HCT116 (cell line): ENCODE measurements around the gene AFAP1L2. TPM values are rescaled to one million over a fixed set of nuclear protein-coding genes. Genes with fewer than 3 reads are reported as not detected.

Source experiments
- ATAC-seq: fragments of 200-7000 bp; cut with Tn5 transposase; 2 replicates; pipeline ENCODE4 v1.9.1; 2020; ENCODE audit warnings: mild to moderate bottlenecking, moderate library complexity
- BruUV-seq: library from RNA; stranded (reverse); fragments of 400-500 nt; replicated peaks from 2 replicates; lab custom pipeline; 2021; lab: Mats Ljungman, UMichigan
- CTCF ChIA-PET: fragments of 300-600 bp; sonication (Branson Sonifier 250); formaldehyde crosslinking; loops from one replicate; lab custom pipeline; 2021; ENCODE audit warnings: antibody characterized with exemption; lab: Charles Lee
- POLR2A ChIA-PET: fragments of 300-600, 350-600 bp; sonication (Branson Sonifier 250); formaldehyde crosslinking; loops from one replicate; lab custom pipeline; 2021; ENCODE audit warnings: antibody characterized with exemption; lab: Charles Lee
- RAD21 ChIA-PET, 2 experiments: fragments of 300-600 bp; sonication (Branson Sonifier 250); formaldehyde crosslinking; loops; one replicate each; lab custom pipeline; 2023; ENCODE audit warnings: low total read pairs in 2 of 2; ENCODE audit not compliant: uncharacterized antibody in 2 of 2, unreplicated experiment in 2 of 2, low non-redundant PET in 1 of 2; lab: Charles Lee
- DNase-seq: peaks from one replicate; pipeline ENCODE4 v3.0.0-alpha.2; 2010; ENCODE audit warnings: low read depth, low spot score
- H2AFZ ChIP-seq: fragments of 200-600 bp; shearing (Covaris generic), sonication (generic); 2 replicates; pipeline ENCODE4 v1.6.1; 2017; ENCODE audit warnings: low read depth, mixed run types, mixed read lengths, antibody characterized with exemption, low read length; ENCODE audit not compliant: poor library complexity, severe bottlenecking
- H3K27ac ChIP-seq: 2 replicates; pipeline ENCODE4 v1.5.1; 2012; ENCODE audit warnings: low read depth, low read length
- H3K27me3 ChIP-seq: fragments of 200-600 bp; sonication (generic); 2 replicates; pipeline ENCODE4 v1.6.1; 2016; ENCODE audit warnings: mixed run types, low read length, mixed read lengths; ENCODE audit not compliant: insufficient read depth
- H3K36me3 ChIP-seq, 2 experiments: fragments of 200-500 bp in 1 of 2; fragments of 200-600 bp in 1 of 2; sonication (Bioruptor generic) in 1 of 2; sonication (generic) in 1 of 2; 2 replicates each; pipeline versions ENCODE4 v1.5.1 to v1.6.1; 2014 to 2016; ENCODE audit warnings: low read length in 2 of 2, inconsistent platforms in 1 of 2, mixed read lengths in 1 of 2, mixed run types in 1 of 2; ENCODE audit not compliant: insufficient read depth in 2 of 2, control insufficient read depth in 1 of 2
- H3K4me1 ChIP-seq, 2 experiments: fragments of 200-600 bp in 1 of 2; sonication (generic) in 1 of 2; 2 replicates each; pipeline versions ENCODE4 v1.5.1 to v1.6.1; 2012 to 2017; ENCODE audit warnings: low read length in 2 of 2, inconsistent platforms in 1 of 2, mild to moderate bottlenecking in 1 of 2, mixed read lengths in 1 of 2, mixed run types in 1 of 2, moderate library complexity in 1 of 2; ENCODE audit not compliant: insufficient read depth in 2 of 2, control insufficient read depth in 1 of 2
- H3K4me2 ChIP-seq: fragments of 200-600 bp; sonication (generic); 2 replicates; pipeline ENCODE4 v1.6.1; 2017; ENCODE audit warnings: mixed run types, low read length, mixed read lengths
- H3K4me3 ChIP-seq, 2 experiments: fragments of 200-600 bp in 1 of 2; sonication (generic) in 1 of 2; replicated peaks in 1 of 2; 2 replicates each; pipeline ENCODE4 v1.5.1; 2011 to 2016; ENCODE audit warnings: low read length in 2 of 2, control low read depth in 1 of 2, low read depth in 1 of 2, mild to moderate bottlenecking in 1 of 2, mixed read lengths in 1 of 2, mixed run types in 1 of 2
- H3K79me2 ChIP-seq: fragments of 200-600 bp; sonication (generic); 2 replicates; pipeline ENCODE4 v1.6.1; 2017; ENCODE audit warnings: mild to moderate bottlenecking, mixed run types, low read length, moderate library complexity, mixed read lengths; ENCODE audit not compliant: insufficient read depth
- H3K9ac ChIP-seq: fragments of 200-600 bp; sonication (generic); 2 replicates; pipeline ENCODE4 v1.6.1; 2016; ENCODE audit warnings: low read length, mixed read lengths
- H3K9me2 ChIP-seq: fragments of 200-600 bp; sonication (generic), shearing (Covaris generic); 2 replicates; pipeline ENCODE4 v1.6.1; 2017; ENCODE audit warnings: mixed run types, mild to moderate bottlenecking, moderate library complexity; ENCODE audit not compliant: insufficient read depth
- H3K9me3 ChIP-seq, 2 experiments: fragments of 200-500 bp in 1 of 2; fragments of 200-600 bp in 1 of 2; sonication (Bioruptor generic) in 1 of 2; sonication (generic) in 1 of 2; 2 replicates each; pipeline ENCODE4 v1.6.1; 2014 to 2017; ENCODE audit warnings: low read length in 2 of 2, mixed read lengths in 2 of 2, inconsistent platforms in 1 of 2, low read depth in 1 of 2, mild to moderate bottlenecking in 1 of 2, mixed run types in 1 of 2, moderate library complexity in 1 of 2; ENCODE audit not compliant: control insufficient read depth in 1 of 2, insufficient read depth in 1 of 2
- H4K20me1 ChIP-seq: fragments of 200-600 bp; sonication (generic), shearing (Covaris generic); 2 replicates; pipeline ENCODE4 v1.6.1; 2017; ENCODE audit warnings: mixed run types, mild to moderate bottlenecking, moderate library complexity; ENCODE audit not compliant: insufficient read depth
- CBX3 ChIP-seq: IDR thresholded peaks from 2 replicates; pipeline ENCODE4 v1.6.1; 2012; ENCODE audit warnings: low read depth
- CEBPB ChIP-seq: IDR thresholded peaks from 2 replicates; pipeline ENCODE4 v1.6.1; 2012; ENCODE audit warnings: low read depth
- EGR1 ChIP-seq: IDR thresholded peaks from 2 replicates; pipeline ENCODE4 v1.6.1; 2012; ENCODE audit warnings: low read depth
- ELF1 ChIP-seq: IDR thresholded peaks from 2 replicates; pipeline ENCODE4 v1.6.1; 2012; ENCODE audit warnings: low read depth, borderline replicate concordance
- EZH2 ChIP-seq: fragments of 200-600 bp; sonication (generic); IDR thresholded peaks from 2 replicates; pipeline ENCODE4 v1.6.1; 2017; ENCODE audit warnings: antibody characterized with exemption, mixed run types
- EZH2phosphoT487 ChIP-seq: fragments of 200-600 bp; IDR thresholded peaks from 2 replicates; pipeline ENCODE4 v1.6.1; 2018; ENCODE audit warnings: antibody characterized with exemption, borderline replicate concordance
- FOSL1 ChIP-seq: IDR thresholded peaks from 2 replicates; pipeline ENCODE4 v1.6.1; 2012; ENCODE audit warnings: low read depth
- POLR2AphosphoS5 ChIP-seq: IDR thresholded peaks from 2 replicates; pipeline ENCODE4 v1.6.1; 2011; ENCODE audit warnings: mild to moderate bottlenecking, low read depth, low read length, moderate library complexity
- RAD21 ChIP-seq: IDR thresholded peaks from 2 replicates; pipeline ENCODE4 v1.6.1; 2012; ENCODE audit warnings: low read depth, mild to moderate bottlenecking
- SP1 ChIP-seq: IDR thresholded peaks from 2 replicates; pipeline ENCODE4 v1.6.1; 2012; ENCODE audit warnings: low read depth
- SRF ChIP-seq: IDR thresholded peaks from 2 replicates; pipeline ENCODE4 v1.6.1; 2012; ENCODE audit warnings: low read depth
- YY1 ChIP-seq: IDR thresholded peaks from 2 replicates; pipeline ENCODE4 v1.6.1; 2011; ENCODE audit warnings: low read length, low read depth, moderate library complexity, mild to moderate bottlenecking; ENCODE audit not compliant: insufficient replicate concordance; ENCODE audit errors: extremely low read depth
- ZFX ChIP-seq: fragments of 450-650 bp; IDR thresholded peaks from 2 replicates; pipeline ENCODE4 v1.6.1; 2017
- ZNF274 ChIP-seq: fragments of 200-500 bp; sonication (Bioruptor generic); IDR thresholded peaks from 2 replicates; pipeline ENCODE4 v1.6.1; 2014; ENCODE audit warnings: mild to moderate bottlenecking, low read depth, low read length, inconsistent platforms
- intact Hi-C: fragments of 100-400 bp; cut with micrococcal nuclease; formaldehyde crosslinking; loops from 2 replicates; pipeline ENCODE4 v1.10.0; 2022
- total RNA-seq: library from RNA; stranded (reverse); gene quantifications from one replicate; pipeline ENCODE4 v1.2.1, GENCODE V29; 2021; ENCODE audit not compliant: unreplicated experiment
- TF ChIP-seq, protein P1 (sequence below): IDR thresholded peaks from 2 replicates; pipeline ENCODE4 v1.6.1; 2011; ENCODE audit warnings: mild to moderate bottlenecking, low read length, moderate library complexity; ENCODE audit not compliant: insufficient replicate concordance; ENCODE audit errors: extremely low read depth
- TF ChIP-seq, protein P2 (sequence below), 3 experiments: fragments of 200-600 bp in 1 of 3; sonication (generic) in 1 of 3; IDR thresholded peaks in 2 of 3; conservative IDR thresholded peaks in 1 of 3; 2 replicates each; pipeline ENCODE4 v1.5.1; 2012 to 2017; ENCODE audit warnings: low read depth in 2 of 3, low read length in 2 of 3, antibody characterized with exemption in 1 of 3, borderline replicate concordance in 1 of 3, control low read depth in 1 of 3, mild to moderate bottlenecking in 1 of 3, mixed read lengths in 1 of 3, mixed run types in 1 of 3, moderate library complexity in 1 of 3; ENCODE audit not compliant: insufficient read depth in 1 of 3
- TF ChIP-seq, protein P3 (sequence below): IDR thresholded peaks from 2 replicates; pipeline ENCODE4 v1.6.1; 2012; ENCODE audit warnings: low read depth

Gene AFAP1L2
- total RNA-seq, 1 experiment from 2014 or later, result 0.93 TPM

DNA sequence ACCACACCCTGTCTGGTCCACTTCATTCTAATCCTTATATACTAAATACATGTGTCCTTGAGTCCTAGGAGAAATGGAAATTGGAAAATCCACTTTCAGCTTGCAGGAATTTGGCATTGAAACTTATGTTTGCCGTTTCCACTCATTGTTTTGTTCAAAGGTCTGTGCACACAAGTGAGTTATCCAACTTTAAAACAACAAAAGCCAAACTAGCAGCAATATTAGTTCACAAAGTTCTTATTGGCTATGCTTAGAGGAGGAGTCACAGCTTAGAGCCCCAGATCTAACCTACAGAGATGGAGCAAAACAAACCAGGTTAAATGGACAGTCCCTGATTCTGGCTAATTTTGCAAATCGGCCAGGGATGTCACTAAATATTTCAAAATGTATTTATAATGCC, 44.6 kb upstream of the AFAP1L2 start:
- ChIA-PET POLR2A (no interaction called here), CTCF (interaction anchor here (1.2 kb wide), 1 partner anchor 145 kb away, joined by 3 read pairs; no protein-coding TSS in a partner anchor)
- no peak for ATAC-seq

More for the DNA sequence above, 44.6 kb upstream of the AFAP1L2 start:
- no peak overlapping the region for H3K9ac ChIP-seq
- H3K79me2 ChIP-seq, result no peaks in the 10 kb centered on the region
- no peak overlapping the region for H3K27ac ChIP-seq
- intact Hi-C loops, result loop anchor here (5.0 kb wide), 1 partner anchor 647 kb away; no protein-coding TSS in a partner anchor
- H3K4me3 ChIP-seq, result no peak overlapping the region
- BruUV-seq, result no TSS peak
- H2AFZ ChIP-seq, result no peak overlapping the region
- no peaks in the 10 kb centered on the region for H3K4me1 ChIP-seq
- H3K9me2 ChIP-seq, result no peaks in the 10 kb centered on the region
- H3K4me2 ChIP-seq, result no peak overlapping the region
- TF ChIP-seq ZNF274 (no peak), EZH2 (no peak), FOSL1 (no peak), CBX3 (no peak), EGR1 (no peak), ELF1 (no peak), ZFX (no peak), SP1 (no peak), EZH2phosphoT487 (no peak), CEBPB (no peak), YY1 (no peak), SRF (no peak), POLR2AphosphoS5 (no peak), RAD21 (no peak)
- TF ChIP-seq, protein P1, sequence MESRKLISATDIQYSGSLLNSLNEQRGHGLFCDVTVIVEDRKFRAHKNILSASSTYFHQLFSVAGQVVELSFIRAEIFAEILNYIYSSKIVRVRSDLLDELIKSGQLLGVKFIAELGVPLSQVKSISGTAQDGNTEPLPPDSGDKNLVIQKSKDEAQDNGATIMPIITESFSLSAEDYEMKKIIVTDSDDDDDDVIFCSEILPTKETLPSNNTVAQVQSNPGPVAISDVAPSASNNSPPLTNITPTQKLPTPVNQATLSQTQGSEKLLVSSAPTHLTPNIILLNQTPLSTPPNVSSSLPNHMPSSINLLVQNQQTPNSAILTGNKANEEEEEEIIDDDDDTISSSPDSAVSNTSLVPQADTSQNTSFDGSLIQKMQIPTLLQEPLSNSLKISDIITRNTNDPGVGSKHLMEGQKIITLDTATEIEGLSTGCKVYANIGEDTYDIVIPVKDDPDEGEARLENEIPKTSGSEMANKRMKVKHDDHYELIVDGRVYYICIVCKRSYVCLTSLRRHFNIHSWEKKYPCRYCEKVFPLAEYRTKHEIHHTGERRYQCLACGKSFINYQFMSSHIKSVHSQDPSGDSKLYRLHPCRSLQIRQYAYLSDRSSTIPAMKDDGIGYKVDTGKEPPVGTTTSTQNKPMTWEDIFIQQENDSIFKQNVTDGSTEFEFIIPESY, result no peak
- TF ChIP-seq, protein P2, sequence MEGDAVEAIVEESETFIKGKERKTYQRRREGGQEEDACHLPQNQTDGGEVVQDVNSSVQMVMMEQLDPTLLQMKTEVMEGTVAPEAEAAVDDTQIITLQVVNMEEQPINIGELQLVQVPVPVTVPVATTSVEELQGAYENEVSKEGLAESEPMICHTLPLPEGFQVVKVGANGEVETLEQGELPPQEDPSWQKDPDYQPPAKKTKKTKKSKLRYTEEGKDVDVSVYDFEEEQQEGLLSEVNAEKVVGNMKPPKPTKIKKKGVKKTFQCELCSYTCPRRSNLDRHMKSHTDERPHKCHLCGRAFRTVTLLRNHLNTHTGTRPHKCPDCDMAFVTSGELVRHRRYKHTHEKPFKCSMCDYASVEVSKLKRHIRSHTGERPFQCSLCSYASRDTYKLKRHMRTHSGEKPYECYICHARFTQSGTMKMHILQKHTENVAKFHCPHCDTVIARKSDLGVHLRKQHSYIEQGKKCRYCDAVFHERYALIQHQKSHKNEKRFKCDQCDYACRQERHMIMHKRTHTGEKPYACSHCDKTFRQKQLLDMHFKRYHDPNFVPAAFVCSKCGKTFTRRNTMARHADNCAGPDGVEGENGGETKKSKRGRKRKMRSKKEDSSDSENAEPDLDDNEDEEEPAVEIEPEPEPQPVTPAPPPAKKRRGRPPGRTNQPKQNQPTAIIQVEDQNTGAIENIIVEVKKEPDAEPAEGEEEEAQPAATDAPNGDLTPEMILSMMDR (IDR thresholded peaks at IDR 0.05 in 2 of 3, conservative IDR thresholded peaks at IDR 0.05 in 1 of 3; ENCODE audit: borderline replicate concordance in 1 of 3, insufficient read depth in 1 of 3, low read depth in 2 of 3, low read length in 2 of 3), result no peak
- TF ChIP-seq, protein P3, sequence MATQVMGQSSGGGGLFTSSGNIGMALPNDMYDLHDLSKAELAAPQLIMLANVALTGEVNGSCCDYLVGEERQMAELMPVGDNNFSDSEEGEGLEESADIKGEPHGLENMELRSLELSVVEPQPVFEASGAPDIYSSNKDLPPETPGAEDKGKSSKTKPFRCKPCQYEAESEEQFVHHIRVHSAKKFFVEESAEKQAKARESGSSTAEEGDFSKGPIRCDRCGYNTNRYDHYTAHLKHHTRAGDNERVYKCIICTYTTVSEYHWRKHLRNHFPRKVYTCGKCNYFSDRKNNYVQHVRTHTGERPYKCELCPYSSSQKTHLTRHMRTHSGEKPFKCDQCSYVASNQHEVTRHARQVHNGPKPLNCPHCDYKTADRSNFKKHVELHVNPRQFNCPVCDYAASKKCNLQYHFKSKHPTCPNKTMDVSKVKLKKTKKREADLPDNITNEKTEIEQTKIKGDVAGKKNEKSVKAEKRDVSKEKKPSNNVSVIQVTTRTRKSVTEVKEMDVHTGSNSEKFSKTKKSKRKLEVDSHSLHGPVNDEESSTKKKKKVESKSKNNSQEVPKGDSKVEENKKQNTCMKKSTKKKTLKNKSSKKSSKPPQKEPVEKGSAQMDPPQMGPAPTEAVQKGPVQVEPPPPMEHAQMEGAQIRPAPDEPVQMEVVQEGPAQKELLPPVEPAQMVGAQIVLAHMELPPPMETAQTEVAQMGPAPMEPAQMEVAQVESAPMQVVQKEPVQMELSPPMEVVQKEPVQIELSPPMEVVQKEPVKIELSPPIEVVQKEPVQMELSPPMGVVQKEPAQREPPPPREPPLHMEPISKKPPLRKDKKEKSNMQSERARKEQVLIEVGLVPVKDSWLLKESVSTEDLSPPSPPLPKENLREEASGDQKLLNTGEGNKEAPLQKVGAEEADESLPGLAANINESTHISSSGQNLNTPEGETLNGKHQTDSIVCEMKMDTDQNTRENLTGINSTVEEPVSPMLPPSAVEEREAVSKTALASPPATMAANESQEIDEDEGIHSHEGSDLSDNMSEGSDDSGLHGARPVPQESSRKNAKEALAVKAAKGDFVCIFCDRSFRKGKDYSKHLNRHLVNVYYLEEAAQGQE, result no peak
- peaks cover 0 to 3% of the 10 kb centered on the region in 2 experiments; a peak in 2 of 4 replicates for H3K36me3 ChIP-seq
- RAD21 ChIA-PET, result no interaction called here
- no peaks in the 10 kb centered on the region for H3K27me3 ChIP-seq
- H3K9me3 ChIP-seq, result no peaks in the 10 kb centered on the region
- no peak for DNase-seq
- H4K20me1 ChIP-seq, result no peaks in the 10 kb centered on the region
